ENCODE data around the gene NAALADL2. TPM values are rescaled to one million over a fixed set of nuclear protein-coding genes. Genes with fewer than 3 reads are reported as not detected.

Gene NAALADL2
- total and polyA plus RNA-seq, 9 of the 15 experiments (the other 6 are each of a cell fraction or from before 2014, with no cell fraction given): 0.29 to 1.1 (median 0.79) TPM; not detected in 1

- POLR2A ChIA-PET: no interaction called here
- no peak for TF ChIP-seq ZNF318 (IDR thresholded peaks at IDR 0.05; ENCODE audit: borderline replicate concordance in 1 of 2, low read depth in 1 of 2)
- no peak for TF ChIP-seq TEAD1 (CRISPR knock-in tag; IDR thresholded peaks at IDR 0.05)
- TF ChIP-seq HMBOX1 (IDR thresholded peaks at IDR 0.05): no peak
- TF ChIP-seq MTA1 (IDR thresholded peaks at IDR 0.05; ENCODE audit: borderline replicate concordance): no peak
- no peak for TF ChIP-seq ZBTB1 (CRISPR knock-in tag; IDR thresholded peaks at IDR 0.05; ENCODE audit: borderline replicate concordance, low read depth)
- TF ChIP-seq HOXB6 (CRISPR knock-in tag; IDR thresholded peaks at IDR 0.05; ENCODE audit: borderline replicate concordance): no peak
- no peak for TF ChIP-seq BCLAF1 (IDR thresholded peaks at IDR 0.05; ENCODE audit: borderline replicate concordance in 1 of 2, control insufficient read depth in 1 of 2, low read depth in 2 of 2, low read length in 1 of 2)
- TF ChIP-seq CEBPB (tag; IDR thresholded peaks at IDR 0.05): no peak
- no peak for TF ChIP-seq NELFE (IDR thresholded peaks at IDR 0.05; ENCODE audit: insufficient read depth, insufficient read length)
- no peak for TF ChIP-seq SMAD2 (IDR thresholded peaks at IDR 0.05; ENCODE audit: low read depth, low read length)
- TF ChIP-seq NCOA1 (IDR thresholded peaks at IDR 0.05; ENCODE audit: low read depth): no peak
Observed at GRCh38 chr3:175591375-175591774, 732.2 kb downstream of the NAALADL2 start.

More at GRCh38 chr3:175591375-175591774, 732.2 kb downstream of the NAALADL2 start:
- Histone ChIP-seq H2AFZ (ENCODE audit: low read depth, low read length) (no peak overlapping the region), H3K79me2 (ENCODE audit: control insufficient read depth, insufficient read depth, low read length) (no peaks in the 10 kb centered on the region), H3K9ac (ENCODE audit: insufficient read depth in 1 of 2, low read depth in 2 of 2, low read length in 2 of 2) (no peak overlapping the region), H3K27me3 (ENCODE audit: control insufficient read depth in 2 of 2, insufficient read depth in 2 of 2, low read length in 2 of 2) (no peaks in the 10 kb centered on the region), H3K27ac (ENCODE audit: extremely low read depth, low read depth, low read length) (no peak overlapping the region), H4K20me1 (replicated peaks; ENCODE audit: control insufficient read depth, insufficient read depth, low read length) (no peaks in the 10 kb centered on the region), H3K4me2 (ENCODE audit: insufficient read depth, low read length) (no peak overlapping the region), H3K9me1 (ENCODE audit: control insufficient read depth, insufficient read depth, low read length) (no peaks in the 10 kb centered on the region), H3K4me3 (no peak overlapping the region), H3K36me3 (ENCODE audit: control insufficient read depth, insufficient read depth, low read length) (no peaks in the 10 kb centered on the region), H3K4me1 (replicated peaks in 1 of 2; ENCODE audit: control insufficient read depth in 2 of 2, insufficient read depth in 2 of 2, low read length in 2 of 2) (no peaks in the 10 kb centered on the region), H3K9me3 (replicated peaks; ENCODE audit: control insufficient read depth, insufficient read depth, low read depth, low read length) (no peaks in the 10 kb centered on the region)
- WGBS (ENCODE audit: insufficient coverage, low coverage, missing lambda C conversion rate): 0% methylated on average over 1 of the region's 1 CpG
- BruUV-seq (replicated peaks): no TSS peak
- ATAC-seq: no peak
- no peak for FAIRE-seq
- DNase-seq (ENCODE audit: extremely low read depth in 1 of 4, low spot score in 3 of 4): no peak
- intact Hi-C loops (cut with micrococcal nuclease) (no loop called here), in situ Hi-C loops (cut with MboI) (no loop called here)
- CTCF ChIA-PET (ENCODE audit: low intra/inter-chr PET ratio): no interaction called here
